K562 (cell line): ENCODE results near the gene UBE2C. TPM values are rescaled to one million over a fixed set of nuclear protein-coding genes. Genes with fewer than 3 reads are reported as not detected.

Experiments used
- ATAC-seq: fragments of 200-7000 bp; cut with Tn5 transposase; 3 replicates; pipeline ENCODE4 v1.9.1; 2020; ENCODE audit warnings: moderate library complexity
- BruUV-seq: library from RNA; stranded (reverse); fragments of 400-500 nt; replicated peaks from 2 replicates; lab custom pipeline; 2021; lab: Mats Ljungman, UMichigan
- CTCF ChIA-PET: fragments of 300-600 bp; formaldehyde crosslinking; extraction: SDS; loops from one replicate; lab custom pipeline; 2021; ENCODE audit warnings: low intra/inter-chr PET ratio; lab: Yijun Ruan, JAX
- POLR2A ChIA-PET: fragments of 300-600, 350-650 bp; sonication (Branson Sonifier 250); formaldehyde crosslinking; extraction: SDS; loops from one replicate; lab custom pipeline; 2021; ENCODE audit warnings: antibody characterized with exemption, inconsistent platforms; lab: Yijun Ruan, JAX
- DNase-seq, 4 experiments: peaks; one replicate each; pipeline versions ENCODE4 v3.0.0 to v3.0.0-alpha.2; 2011 to 2018; ENCODE audit warnings: low spot score in 3 of 4, mixed read lengths in 3 of 4; ENCODE audit errors: extremely low read depth in 1 of 4
- FAIRE-seq: peaks from 2 replicates; lab custom pipeline; 2011; peaks lifted over from hg19 to GRCh38; lab: Jason Lieb, UNC
- H2AFZ ChIP-seq: 2 replicates; pipeline ENCODE4 v1.6.0; 2011; ENCODE audit warnings: low read depth, low read length, control low read depth, inconsistent platforms
- H3K27ac ChIP-seq: fragments of 200-600 bp; 3 replicates; pipeline ENCODE4 v1.8.0; 2011; ENCODE audit warnings: low read depth, mild to moderate bottlenecking, control low read depth, inconsistent platforms, low read length, moderate library complexity, mixed read lengths; ENCODE audit errors: extremely low read depth
- H3K27me3 ChIP-seq, 2 experiments: fragments of 300-600 bp in 1 of 2; 2 replicates in 1 of 2; 3 replicates in 1 of 2; pipeline versions ENCODE4 v1.6.0 to v1.8.0; 2011; ENCODE audit warnings: inconsistent platforms in 2 of 2, low read length in 2 of 2, mild to moderate bottlenecking in 1 of 2, mixed read lengths in 1 of 2, moderate library complexity in 1 of 2; ENCODE audit not compliant: control insufficient read depth in 2 of 2, insufficient read depth in 2 of 2
- H3K36me3 ChIP-seq: fragments of 300-600 bp; 3 replicates; pipeline ENCODE4 v1.8.0; 2011; ENCODE audit warnings: mild to moderate bottlenecking, low read length, inconsistent platforms; ENCODE audit not compliant: control insufficient read depth, insufficient read depth
- H3K4me1 ChIP-seq, 2 experiments: fragments of 200-600 bp in 1 of 2; replicated peaks in 1 of 2; 2 replicates in 1 of 2; 3 replicates in 1 of 2; pipeline versions ENCODE4 v1.5.1 to v1.8.0; 2011; ENCODE audit warnings: inconsistent platforms in 2 of 2, low read length in 2 of 2, mild to moderate bottlenecking in 1 of 2, mixed read lengths in 1 of 2, moderate library complexity in 1 of 2; ENCODE audit not compliant: control insufficient read depth in 2 of 2, insufficient read depth in 2 of 2
- H3K4me2 ChIP-seq: 2 replicates; pipeline ENCODE4 v1.6.1; 2011; ENCODE audit warnings: low read length, control low read depth, inconsistent platforms, mixed read lengths; ENCODE audit not compliant: insufficient read depth
- H3K4me3 ChIP-seq: fragments of 200-600 bp; sonication (generic), shearing (Covaris generic); 2 replicates; pipeline ENCODE4 v1.5.1; 2016; ENCODE audit warnings: control low read depth, inconsistent platforms
- H3K79me2 ChIP-seq: fragments of 200-600 bp; 3 replicates; pipeline ENCODE4 v1.8.0; 2011; ENCODE audit warnings: low read length, inconsistent platforms; ENCODE audit not compliant: control insufficient read depth, insufficient read depth
- H3K9ac ChIP-seq, 2 experiments: 2 replicates each; pipeline versions ENCODE4 v1.6.0 to v1.6.1; 2011; ENCODE audit warnings: low read depth in 2 of 2, low read length in 2 of 2, control low read depth in 1 of 2, inconsistent platforms in 1 of 2, mild to moderate bottlenecking in 1 of 2, mixed read lengths in 1 of 2; ENCODE audit not compliant: insufficient read depth in 1 of 2
- H3K9me1 ChIP-seq: one replicate; pipeline ENCODE4 v1.6.0; 2011; ENCODE audit warnings: inconsistent platforms, mild to moderate bottlenecking, low read length, moderate library complexity; ENCODE audit not compliant: control insufficient read depth, insufficient read depth
- H3K9me3 ChIP-seq: replicated peaks from 2 replicates; pipeline ENCODE4 v1.5.1; 2011; ENCODE audit warnings: low read depth, low read length, inconsistent platforms; ENCODE audit not compliant: control insufficient read depth, insufficient read depth
- H4K20me1 ChIP-seq: replicated peaks from 2 replicates; pipeline ENCODE4 v1.6.1; 2011; ENCODE audit warnings: low read length, inconsistent platforms, mixed read lengths; ENCODE audit not compliant: control insufficient read depth, insufficient read depth
- CBX1 ChIP-seq: sonication (generic); IDR thresholded peaks from 2 replicates; pipeline ENCODE4 v1.6.1; 2016; ENCODE audit warnings: antibody characterized with exemption, low read depth, mild to moderate bottlenecking
- CREM ChIP-seq: IDR thresholded peaks from 2 replicates; pipeline ENCODE4 v1.6.1; 2014; ENCODE audit warnings: antibody characterized with exemption, low read depth
- GABPB1 ChIP-seq: sonication (generic); formaldehyde crosslinking; IDR thresholded peaks from 2 replicates; pipeline ENCODE4 v1.8.0; 2022; ENCODE audit warnings: mild to moderate bottlenecking, missing genetic modification reagents
- HDAC8 ChIP-seq: fragments of 450-650 bp; IDR thresholded peaks from 2 replicates; pipeline ENCODE4 v1.6.1; 2016; ENCODE audit warnings: mild to moderate bottlenecking, missing genetic modification characterization, moderate library complexity, missing compliant biosample characterization
- HNRNPH1 ChIP-seq: fragments of 200-400 bp; formaldehyde crosslinking; optimal IDR thresholded peaks from 2 replicates; pipeline ENCODE3; 2017; ENCODE audit warnings: low read depth, mild to moderate bottlenecking, low read length, moderate library complexity
- MAFG ChIP-seq: fragments of 450-650 bp; conservative IDR thresholded peaks from 2 replicates; pipeline ENCODE4 v1.6.1; 2016; ENCODE audit warnings: missing genetic modification characterization, missing compliant biosample characterization
- MTF1 ChIP-seq: fragments of 250-450 bp; sonication (Bioruptor Pico); IDR thresholded peaks from 2 replicates; pipeline ENCODE4 v1.9.0; 2021; ENCODE audit warnings: moderate library complexity, mild to moderate bottlenecking, inconsistent platforms, borderline replicate concordance
- MXI1 ChIP-seq: IDR thresholded peaks from 2 replicates; pipeline ENCODE4 v1.6.1; 2011; ENCODE audit warnings: low read depth, mild to moderate bottlenecking, improper control_type of control experiment, low read length
- POLR2G ChIP-seq: fragments of 200-400 bp; formaldehyde crosslinking; IDR thresholded peaks from 2 replicates; pipeline ENCODE4 v1.6.1; 2017; ENCODE audit warnings: low read depth, mild to moderate bottlenecking, antibody characterized with exemption, low read length, moderate library complexity
- SRSF9 ChIP-seq: fragments of 200-400 bp; formaldehyde crosslinking; IDR thresholded peaks from 2 replicates; pipeline ENCODE4 v1.6.1; 2017; ENCODE audit warnings: low read depth, low read length, borderline replicate concordance
- TAF7 ChIP-seq: fragments of 450-650 bp; IDR thresholded peaks from 2 replicates; pipeline ENCODE4 v1.6.1; 2016; ENCODE audit warnings: missing genetic modification characterization, missing compliant biosample characterization
- TSHZ1 ChIP-seq: fragments of 250-450 bp; sonication (Bioruptor Pico); IDR thresholded peaks from 2 replicates; pipeline ENCODE4 v1.4.0; 2020; ENCODE audit warnings: mild to moderate bottlenecking, moderate library complexity
- WGBS: fragments of 100-300 bp; shearing (Covaris generic); methylation state at CpG from one replicate; pipeline ENCODE4 v1.1.6; 2016; ENCODE audit warnings: low coverage, mixed read lengths; ENCODE audit not compliant: insufficient coverage; ENCODE audit errors: missing lambda C conversion rate; 5-methylcytosine and 5-hydroxymethylcytosine counted together
- in situ Hi-C: fragments of 300-500 bp; cut with MboI; formaldehyde crosslinking; loops from 4 replicates; pipeline ENCODE4 v1.15.0; 2018; ENCODE audit warnings: inconsistent platforms, mixed read lengths
- intact Hi-C: fragments of 100-400 bp; cut with micrococcal nuclease; formaldehyde crosslinking; loops from 2 replicates; pipeline ENCODE4 v1.14.2; 2022
- polyA plus RNA-seq, 8 experiments: library from polyadenylated mRNA; depleted of rRNA in 4 of 8; stranded (reverse) in 5 of 8; unstranded in 3 of 8; fragments of >200 nt; fragmentation: Nextera tagmentation in 2 of 8; fragmentation: Illumina TruSeq in 1 of 8; extraction: Ambion mirVana in 2 of 8; extraction: Trizol in 1 of 8; gene quantifications; 2 replicates each; pipeline versions ENCODE4 v1.2.1 to v1.2.3, GENCODE V29; 2011 to 2014; ENCODE audit warnings: inconsistent platforms in 1 of 8, missing spikeins in 1 of 8
- total RNA-seq, 7 experiments: library from RNA; depleted of rRNA in 6 of 7; stranded (reverse); fragments of >200 nt in 6 of 7; fragmentation: Illumina TruSeq in 2 of 7; extraction: Trizol in 2 of 7; gene quantifications; 2 replicates each; pipeline versions ENCODE4 v1.2.1 to v1.2.3, GENCODE V29; 2011 to 2021; ENCODE audit warnings: low replicate concordance in 1 of 7

The UBE2C gene
- total and polyA plus RNA-seq, 9 of the 15 experiments (the other 6 are each of a cell fraction or from before 2014, with no cell fraction given), result 0.51 to 1.6 (median 0.69) TPM

- CTCF ChIA-PET, result interaction anchor here (0.6 kb wide), 1 partner anchor 53 kb away, joined by 3 read pairs; no protein-coding TSS in a partner anchor
Measured at GRCh38 chr20:45840700-45841198, 28.3 kb downstream of the UBE2C start.

GRCh38 chr20:45841407-45842129, 29.1 kb downstream of the UBE2C start:
- Histone ChIP-seq H3K79me2 (no peaks in the 10 kb centered on the region), H3K27ac (no peak overlapping the region), H3K4me2 (no peak overlapping the region), H3K4me1 (peaks cover 5 to 12% of the 10 kb centered on the region in 2 experiments), H3K9me1 (peaks cover 3% of the 10 kb centered on the region), H3K36me3 (peaks cover 31% of the 10 kb centered on the region; the same call in 2 of the 3 replicates), H2AFZ (no peak overlapping the region), H3K9me3 (no peaks in the 10 kb centered on the region), H4K20me1 (no peaks in the 10 kb centered on the region), H3K27me3 (no peaks in the 10 kb centered on the region), H3K4me3 (no peak overlapping the region), H3K9ac (no peak overlapping the region)
- intact Hi-C loops (no loop called here), in situ Hi-C loops (no loop called here)
- CTCF ChIA-PET, result no interaction called here
- FAIRE-seq, result no peak
- no TSS peak for BruUV-seq
- WGBS, result 82% methylated on average over 10 of the region's 10 CpGs
- no peak for ATAC-seq
- POLR2A ChIA-PET, result interaction anchor here (0.7 to 4.9 kb wide), 3 partner anchors 8 to 97 kb away, joined by 3 to 19 read pairs (median 4); partner anchors contain the start of gene SNX21
- DNase-seq, result no peak
- TF ChIP-seq MAFG (tag), result no peak
- TF ChIP-seq CBX1, result no peak
- no peak for TF ChIP-seq HDAC8
- TF ChIP-seq GABPB1 (CRISPR knock-in tag), result no peak
- no peak for TF ChIP-seq CREM
- TF ChIP-seq HNRNPH1, result no peak
- no peak for TF ChIP-seq MTF1 (CRISPR knock-in tag)
- TF ChIP-seq MXI1, result no peak
- no peak for TF ChIP-seq TSHZ1 (CRISPR knock-in tag)
- no peak for TF ChIP-seq TAF7 (tag)

More at GRCh38 chr20:45840700-45841198, 28.3 kb downstream of the UBE2C start:
- TF ChIP-seq SRSF9 (no peak), POLR2G (peak; percentile 58)
- TF ChIP-seq, all 486 proteins: peak for 1
- Histone ChIP-seq H3K4me3 (no peak overlapping the region), H3K9me3 (no peaks in the 10 kb centered on the region), H3K27ac (no peak overlapping the region), H3K27me3 (no peaks in the 10 kb centered on the region), H3K9ac (peak overlapping the region in 1 of 2 experiments; percentile 27; a peak in 1 of 4 replicates), H2AFZ (no peak overlapping the region), H3K36me3 (peaks cover 27% of the 10 kb centered on the region; the same call in 2 of the 3 replicates), H3K9me1 (peaks cover 3% of the 10 kb centered on the region), H4K20me1 (no peaks in the 10 kb centered on the region), H3K4me1 (peaks cover 11 to 19% of the 10 kb centered on the region in 2 experiments), H3K4me2 (no peak overlapping the region), H3K79me2 (no peaks in the 10 kb centered on the region)
- DNase-seq (no peak), ATAC-seq (no peak), FAIRE-seq (no peak)
- no TSS peak for BruUV-seq
- POLR2A ChIA-PET, result interaction anchor here (0.7 to 4.9 kb wide), 3 partner anchors 11 to 98 kb away, joined by 3 to 19 read pairs (median 8); partner anchors contain the start of gene ACOT8
- intact Hi-C loops, result no loop called here
- 87% methylated on average over 25 of the region's 25 CpGs for WGBS
- in situ Hi-C loops, result no loop called here
